ENCODE data around the gene EME2.

The EME2 gene

DNA sequence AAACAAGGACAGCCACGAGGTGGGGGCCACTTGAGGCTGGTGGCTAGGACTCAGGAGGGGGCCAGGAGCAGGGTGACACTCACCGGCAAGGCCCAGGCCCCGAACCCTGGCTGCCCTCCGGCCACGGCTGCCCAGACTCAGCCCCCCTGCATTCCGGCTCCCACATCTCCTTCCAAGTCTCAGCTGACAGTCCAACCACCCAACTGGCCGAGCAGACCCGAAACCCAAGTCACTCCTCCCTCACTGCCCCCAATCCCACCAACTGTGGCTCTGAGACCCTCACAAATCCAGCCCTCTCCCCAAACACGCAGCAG lies 44.6 kb downstream of the EME2 start:
- Histone ChIP-seq H3K4me3 (ENCODE audit: low read length) (no peak overlapping the region), H3K27me3 (ENCODE audit: control insufficient read depth, insufficient read depth, low read length) (no peaks in the 10 kb centered on the region), H3K9ac (ENCODE audit: low read length) (no peak overlapping the region), H3K36me3 (ENCODE audit: control insufficient read depth, insufficient read depth, low read length) (peaks cover 25% of the 10 kb centered on the region), H3K27ac (ENCODE audit: low read depth, low read length) (no peak overlapping the region), H3K4me1 (ENCODE audit: control insufficient read depth, insufficient read depth, low read length) (no peaks in the 10 kb centered on the region)

DNA sequence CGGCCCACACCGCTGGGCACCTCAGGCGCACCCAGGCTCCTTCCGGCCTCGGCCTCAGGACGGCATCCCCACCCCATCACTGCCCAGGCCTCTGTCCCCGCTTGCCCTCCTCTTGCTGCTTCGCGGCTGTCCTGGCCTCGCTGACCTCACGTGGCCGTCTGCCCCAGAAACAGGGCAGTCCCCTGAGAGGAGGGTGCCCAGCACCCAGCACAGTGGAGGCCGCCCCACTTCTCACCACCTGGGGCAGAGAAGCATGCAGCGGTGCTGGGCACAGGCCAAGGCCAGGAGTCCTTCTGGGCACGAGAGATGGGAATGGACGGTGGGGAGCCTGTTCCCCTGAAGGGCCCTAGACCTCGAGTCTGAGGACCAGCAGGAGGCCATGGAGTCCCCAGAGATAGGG lies 45.1 kb downstream of the EME2 start:
- Histone ChIP-seq H3K4me1 (ENCODE audit: control insufficient read depth, insufficient read depth, low read length) (no peaks in the 10 kb centered on the region), H3K9ac (ENCODE audit: low read length) (no peak overlapping the region), H3K4me3 (ENCODE audit: low read length) (no peak overlapping the region), H3K27ac (ENCODE audit: low read depth, low read length) (no peak overlapping the region), H3K36me3 (ENCODE audit: control insufficient read depth, insufficient read depth, low read length) (peaks cover 28% of the 10 kb centered on the region), H3K27me3 (ENCODE audit: control insufficient read depth, insufficient read depth, low read length) (no peaks in the 10 kb centered on the region)

DNA sequence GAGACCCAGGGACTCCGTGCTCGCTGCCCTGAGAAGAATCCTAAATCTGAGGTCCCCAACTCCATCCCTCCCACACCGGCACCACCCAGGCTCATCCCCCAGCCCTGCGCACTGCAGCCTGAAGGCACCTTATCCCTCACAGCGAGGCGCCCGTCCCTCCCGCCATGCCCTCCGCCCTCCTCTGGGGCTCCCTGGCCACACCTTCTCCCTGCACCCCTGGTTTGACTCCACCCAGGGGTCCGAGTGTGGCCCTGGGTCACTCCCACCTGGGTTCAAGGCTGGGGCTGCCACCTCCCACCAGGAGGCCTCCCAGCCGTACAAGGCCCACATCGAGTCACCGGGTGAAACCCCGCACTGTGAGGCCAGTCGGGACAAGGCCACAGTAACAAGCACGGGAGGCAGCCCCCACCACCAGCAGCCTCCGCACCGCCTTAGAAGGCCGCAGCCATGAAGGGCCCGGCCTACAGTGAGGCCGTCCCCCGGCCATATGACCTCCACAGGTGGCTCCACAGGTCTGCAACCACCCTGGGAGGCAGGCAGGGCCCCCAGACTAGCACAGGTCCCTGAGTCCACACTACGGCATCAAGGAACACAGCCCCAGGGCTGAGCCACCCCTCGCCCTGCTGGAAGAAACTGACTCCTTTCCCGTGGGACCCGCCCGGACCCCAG lies 45.7 kb downstream of the EME2 start:
- peaks cover 28% of the 10 kb centered on the region for H3K36me3 ChIP-seq (ENCODE audit: control insufficient read depth, insufficient read depth, low read length)
- no peak overlapping the region for H3K4me3 ChIP-seq (ENCODE audit: low read length)
- H3K9ac ChIP-seq (ENCODE audit: low read length) = no peak overlapping the region
- H3K27ac ChIP-seq (ENCODE audit: low read depth, low read length) = no peak overlapping the region
- no peaks in the 10 kb centered on the region for H3K27me3 ChIP-seq (ENCODE audit: control insufficient read depth, insufficient read depth, low read length)
- no peaks in the 10 kb centered on the region for H3K4me1 ChIP-seq (ENCODE audit: control insufficient read depth, insufficient read depth, low read length)

DNA sequence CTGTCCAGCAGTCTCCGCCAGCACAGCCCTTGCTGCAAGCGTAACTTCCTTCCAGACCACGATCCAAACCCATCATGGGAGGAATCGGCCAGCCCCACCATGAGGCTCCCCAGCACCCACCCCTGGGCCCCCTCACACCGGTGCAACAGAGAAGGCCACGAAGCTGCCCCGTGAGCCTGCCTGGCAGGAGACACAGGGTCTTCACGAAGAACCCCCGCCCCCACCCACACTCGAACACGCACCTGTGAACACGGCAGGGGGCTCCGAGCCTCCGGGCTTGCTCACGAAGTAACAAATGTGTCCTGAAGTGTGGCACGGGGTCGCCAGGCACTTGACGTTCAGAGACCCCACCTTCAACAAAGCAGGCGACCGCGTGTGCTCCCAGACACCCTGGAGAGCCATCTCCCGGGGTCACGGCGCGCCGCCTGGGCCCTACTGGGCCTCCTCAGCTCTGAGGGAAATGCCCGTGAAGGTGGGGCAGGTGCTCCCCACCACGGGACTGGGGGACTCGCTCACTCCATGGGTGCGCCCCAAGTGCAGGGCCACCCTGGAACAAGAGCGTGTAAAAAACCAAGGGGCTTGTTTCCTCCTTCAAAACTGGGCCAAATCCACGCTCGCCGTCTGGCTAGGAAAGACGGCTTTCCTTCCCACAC lies 46.4 kb downstream of the EME2 start:
- no peaks in the 10 kb centered on the region for H3K27me3 ChIP-seq (ENCODE audit: control insufficient read depth, insufficient read depth, low read length)
- no peak overlapping the region for H3K9ac ChIP-seq (ENCODE audit: low read length)
- no peak overlapping the region for H3K4me3 ChIP-seq (ENCODE audit: low read length)
- H3K36me3 ChIP-seq (ENCODE audit: control insufficient read depth, insufficient read depth, low read length) = peaks cover 28% of the 10 kb centered on the region
- no peak overlapping the region for H3K27ac ChIP-seq (ENCODE audit: low read depth, low read length)
- H3K4me1 ChIP-seq (ENCODE audit: control insufficient read depth, insufficient read depth, low read length) = no peaks in the 10 kb centered on the region

DNA sequence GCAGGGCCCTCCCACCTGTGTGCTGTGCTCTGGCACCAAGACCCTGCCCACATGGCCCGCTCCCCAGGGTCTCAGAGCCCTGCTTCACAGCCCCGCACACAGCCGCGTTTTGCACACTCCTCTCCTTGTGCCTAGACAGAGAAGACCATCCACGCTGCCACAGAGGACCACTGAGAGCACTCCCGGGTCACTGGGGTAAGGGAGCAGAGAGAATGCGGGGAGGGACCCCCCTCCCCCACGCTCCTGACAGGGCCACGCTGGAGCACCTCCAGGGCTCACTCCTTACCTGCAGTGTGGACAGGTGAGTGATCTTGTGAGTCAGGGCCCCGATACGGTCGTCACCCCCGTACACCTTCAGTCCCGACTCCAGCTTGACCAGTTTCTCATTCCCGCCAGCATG lies 47.0 kb downstream of the EME2 start:
- Histone ChIP-seq H3K27me3 (ENCODE audit: control insufficient read depth, insufficient read depth, low read length) (no peaks in the 10 kb centered on the region), H3K9ac (ENCODE audit: low read length) (no peak overlapping the region), H3K4me1 (ENCODE audit: control insufficient read depth, insufficient read depth, low read length) (no peaks in the 10 kb centered on the region), H3K36me3 (ENCODE audit: control insufficient read depth, insufficient read depth, low read length) (peaks cover 28% of the 10 kb centered on the region), H3K4me3 (ENCODE audit: low read length) (no peak overlapping the region), H3K27ac (ENCODE audit: low read depth, low read length) (no peak overlapping the region)

DNA sequence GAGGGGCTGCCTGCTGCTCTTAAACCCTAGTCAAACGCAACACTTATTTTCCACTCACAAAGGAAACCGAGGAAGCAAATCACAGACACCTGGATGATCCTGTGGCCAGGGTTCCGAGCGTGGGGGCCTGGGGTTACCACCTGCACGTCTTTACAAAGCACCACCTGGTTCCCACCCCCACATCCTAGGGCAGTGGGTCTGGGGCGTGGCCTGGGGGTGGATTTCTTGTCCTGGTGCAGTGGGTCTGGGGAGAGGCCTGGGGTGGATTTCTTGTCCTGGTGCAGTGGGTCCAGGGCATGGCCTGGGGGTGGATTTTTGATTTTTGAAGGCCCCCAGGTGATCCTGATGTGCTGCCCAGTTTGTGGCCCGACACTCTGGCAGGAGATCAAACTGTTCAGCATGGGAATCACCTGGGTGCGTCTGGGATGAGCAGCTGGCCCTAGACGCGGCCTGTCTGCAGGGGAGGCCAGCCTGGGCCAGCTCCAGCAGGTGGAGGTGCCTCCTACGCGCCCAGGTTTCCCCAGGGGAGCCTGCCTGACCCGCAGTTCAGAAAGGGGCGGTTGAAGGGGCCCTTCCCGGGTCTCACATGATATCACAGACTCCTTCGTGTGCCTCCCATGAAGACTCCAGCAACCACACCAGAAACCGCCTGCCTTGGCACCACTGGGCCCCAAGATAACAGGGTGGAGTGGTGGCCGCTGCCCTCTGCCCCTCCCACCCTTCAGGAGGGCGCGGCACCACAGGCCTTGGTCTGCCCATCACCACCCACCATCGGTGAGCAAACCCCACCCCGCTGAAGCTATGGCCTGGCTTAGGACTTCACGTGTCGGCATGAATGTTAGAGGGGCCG lies 47.7 kb downstream of the EME2 start:
- Histone ChIP-seq H3K9ac (ENCODE audit: low read length) (no peak overlapping the region), H3K36me3 (ENCODE audit: control insufficient read depth, insufficient read depth, low read length) (peaks cover 28% of the 10 kb centered on the region), H3K27me3 (ENCODE audit: control insufficient read depth, insufficient read depth, low read length) (no peaks in the 10 kb centered on the region), H3K27ac (ENCODE audit: low read depth, low read length) (no peak overlapping the region), H3K4me1 (ENCODE audit: control insufficient read depth, insufficient read depth, low read length) (peaks cover 3% of the 10 kb centered on the region), H3K4me3 (ENCODE audit: low read length) (no peak overlapping the region)

DNA sequence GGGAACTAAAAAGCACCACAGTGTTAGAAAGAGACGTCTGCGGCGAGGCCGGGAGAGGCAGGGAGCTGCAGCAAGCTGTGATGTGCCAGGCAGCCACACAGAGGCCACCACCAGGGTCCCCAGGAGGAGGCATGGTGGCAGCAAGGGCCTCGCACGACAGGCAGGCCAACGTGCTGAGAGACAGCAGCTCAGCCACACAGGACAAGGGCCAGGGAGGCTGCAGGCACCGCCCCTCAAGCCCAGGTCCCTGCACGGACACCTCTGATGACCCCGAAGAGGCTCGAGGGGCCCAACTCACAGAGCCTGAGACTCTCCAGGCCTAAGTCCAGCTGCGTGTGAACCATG lies 48.3 kb downstream of the EME2 start:
- Histone ChIP-seq H3K27ac (ENCODE audit: low read depth, low read length) (no peak overlapping the region), H3K36me3 (ENCODE audit: control insufficient read depth, insufficient read depth, low read length) (peaks cover 28% of the 10 kb centered on the region), H3K4me3 (ENCODE audit: low read length) (no peak overlapping the region), H3K9ac (ENCODE audit: low read length) (no peak overlapping the region), H3K4me1 (ENCODE audit: control insufficient read depth, insufficient read depth, low read length) (peaks cover 8% of the 10 kb centered on the region), H3K27me3 (ENCODE audit: control insufficient read depth, insufficient read depth, low read length) (no peaks in the 10 kb centered on the region)

DNA sequence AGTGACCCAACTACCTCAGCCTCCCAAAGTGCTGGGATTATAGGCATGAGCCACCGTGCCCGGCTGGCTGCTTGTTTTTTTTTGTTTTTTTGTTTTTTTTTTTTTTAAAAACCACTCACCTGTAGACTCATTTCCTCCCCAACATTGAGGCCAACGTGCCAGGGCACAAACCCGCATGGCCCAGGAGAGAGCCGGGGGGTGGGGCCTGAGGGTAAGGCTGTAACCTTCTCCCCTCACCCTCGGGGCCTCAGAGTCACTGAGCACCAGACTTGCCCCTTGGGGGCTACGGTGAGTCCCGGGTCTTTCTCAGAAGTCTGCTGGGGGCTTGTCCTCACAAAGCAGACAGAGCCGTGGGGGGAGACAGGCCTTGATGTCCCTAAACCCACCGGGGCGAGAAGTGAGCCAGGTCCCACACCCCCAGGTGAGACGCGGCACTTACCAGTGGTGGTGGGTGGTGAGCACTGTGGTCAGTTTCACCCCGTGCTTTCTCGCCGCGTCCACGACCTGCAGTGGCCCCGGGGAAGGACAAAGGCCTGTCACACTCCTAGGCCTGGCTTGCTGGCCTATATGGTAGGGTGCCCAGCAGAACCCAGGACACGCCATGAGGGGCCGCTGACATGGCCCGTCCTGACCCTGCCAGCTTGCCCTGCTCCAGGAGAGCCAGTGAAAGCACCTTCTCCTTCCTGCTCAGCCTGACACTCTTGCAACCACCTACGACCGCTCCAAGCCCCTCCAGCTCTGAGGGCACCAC lies 49.4 kb downstream of the EME2 start:
- Histone ChIP-seq H3K4me1 (ENCODE audit: control insufficient read depth, insufficient read depth, low read length) (peaks cover 8% of the 10 kb centered on the region), H3K36me3 (ENCODE audit: control insufficient read depth, insufficient read depth, low read length) (peaks cover 23% of the 10 kb centered on the region)

DNA sequence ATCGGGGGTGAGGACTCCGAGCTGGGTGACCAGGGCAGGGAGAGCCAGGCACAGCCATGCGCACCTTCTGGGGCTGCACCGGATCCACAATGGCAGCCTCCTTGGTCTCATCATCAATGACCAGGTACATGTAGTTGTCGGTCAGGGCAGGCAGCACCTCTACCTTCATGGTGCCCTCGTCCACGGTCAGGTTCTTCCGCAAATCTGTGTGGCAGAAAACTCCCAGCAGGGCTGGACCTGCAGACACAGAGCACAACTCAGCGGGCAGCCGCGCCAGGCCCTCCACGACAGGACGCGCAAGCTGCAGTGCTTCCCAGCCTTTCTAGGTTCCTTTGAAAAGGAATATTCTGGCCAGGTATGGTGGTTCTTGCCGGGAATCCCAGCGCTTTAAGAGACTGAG lies 50.2 kb downstream of the EME2 start:
- Histone ChIP-seq H3K27ac (ENCODE audit: low read depth, low read length) (no peak overlapping the region), H3K4me1 (ENCODE audit: control insufficient read depth, insufficient read depth, low read length) (peaks cover 10% of the 10 kb centered on the region), H3K27me3 (ENCODE audit: control insufficient read depth, insufficient read depth, low read length) (no peaks in the 10 kb centered on the region), H3K4me3 (ENCODE audit: low read length) (no peak overlapping the region), H3K36me3 (ENCODE audit: control insufficient read depth, insufficient read depth, low read length) (peaks cover 16% of the 10 kb centered on the region), H3K9ac (ENCODE audit: low read length) (no peak overlapping the region)

More for the DNA sequence above, 49.4 kb downstream of the EME2 start:
- Histone ChIP-seq H3K27ac (ENCODE audit: low read depth, low read length) (no peak overlapping the region), H3K4me3 (ENCODE audit: low read length) (no peak overlapping the region), H3K27me3 (ENCODE audit: control insufficient read depth, insufficient read depth, low read length) (no peaks in the 10 kb centered on the region), H3K9ac (ENCODE audit: low read length) (no peak overlapping the region)

DNA sequence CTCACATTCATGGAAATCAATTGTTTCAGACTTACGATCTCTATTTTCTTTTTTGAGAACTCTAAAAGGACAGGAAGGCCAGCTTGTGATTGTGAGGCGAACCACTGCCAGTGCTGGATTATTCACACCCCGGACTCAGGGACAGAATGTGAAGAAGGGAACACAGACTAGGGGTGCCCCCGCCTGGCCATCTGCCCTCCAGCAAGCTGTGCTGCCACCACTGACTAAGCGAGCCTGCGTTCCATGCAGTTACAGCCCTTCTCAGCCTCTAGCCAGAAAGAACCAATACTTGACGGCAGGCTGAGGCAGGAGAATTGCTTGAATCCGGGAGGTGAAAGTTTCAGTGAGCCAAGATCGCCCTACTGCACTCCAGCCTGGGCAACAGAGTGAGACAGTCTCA lies 51.2 kb downstream of the EME2 start:
- H3K27ac ChIP-seq (ENCODE audit: low read depth, low read length) = no peak overlapping the region

DNA sequence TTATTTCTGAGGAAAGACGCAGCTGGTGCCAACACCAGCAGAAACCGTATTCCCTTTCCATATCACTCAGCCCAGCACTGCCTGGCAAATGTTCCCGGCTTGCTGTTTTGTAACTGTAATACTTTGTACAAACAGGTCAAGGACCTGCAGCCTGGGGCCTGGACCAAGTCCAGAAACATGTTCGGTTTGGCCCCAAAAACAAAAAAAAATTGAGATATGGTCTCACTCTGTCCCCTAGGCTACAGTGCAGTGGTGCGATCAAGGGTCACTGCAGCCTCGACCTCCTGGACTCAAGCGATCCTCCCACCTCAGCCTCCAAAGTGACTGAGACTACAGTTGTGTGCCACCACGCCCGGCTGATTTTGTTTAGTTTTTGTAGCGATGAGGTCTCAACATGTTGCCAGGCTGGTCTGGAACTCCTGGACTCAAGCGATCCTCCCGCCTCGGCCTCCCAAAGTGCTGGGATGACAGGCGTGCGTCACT lies 52.8 kb downstream of the EME2 start:
- H3K4me1 ChIP-seq (ENCODE audit: control insufficient read depth, insufficient read depth, low read length) = peaks cover 16% of the 10 kb centered on the region
- peak overlapping the region; percentile 74 for H3K27ac ChIP-seq (ENCODE audit: low read depth, low read length)
- peak overlapping the region; percentile 87 for H3K4me3 ChIP-seq (ENCODE audit: low read length)
- no peak overlapping the region for H3K9ac ChIP-seq (ENCODE audit: low read length)
- H3K36me3 ChIP-seq (ENCODE audit: control insufficient read depth, insufficient read depth, low read length) = peaks cover 6% of the 10 kb centered on the region
- H3K27me3 ChIP-seq (ENCODE audit: control insufficient read depth, insufficient read depth, low read length) = no peaks in the 10 kb centered on the region

More for the DNA sequence above, 51.2 kb downstream of the EME2 start:
- Histone ChIP-seq H3K4me1 (ENCODE audit: control insufficient read depth, insufficient read depth, low read length) (peaks cover 11% of the 10 kb centered on the region), H3K9ac (ENCODE audit: low read length) (no peak overlapping the region), H3K4me3 (ENCODE audit: low read length) (no peak overlapping the region), H3K27me3 (ENCODE audit: control insufficient read depth, insufficient read depth, low read length) (no peaks in the 10 kb centered on the region), H3K36me3 (ENCODE audit: control insufficient read depth, insufficient read depth, low read length) (peaks cover 7% of the 10 kb centered on the region)

Data from rectal smooth muscle tissue (tissue), 1 donor.